Colon (tissue), 2 donors: ENCODE results near the gene STK16.

Source experiments
- FAIRE-seq: peaks from 2 replicates; lab custom pipeline; 2012; peaks lifted over from hg19 to GRCh38; lab: Jason Lieb, UNC
- donor health status: control.
- donor health status: control.

Gene STK16

GRCh38 chr2:219289195-219289536, 43.9 kb downstream of the STK16 start:
- no peak for FAIRE-seq

DNA sequence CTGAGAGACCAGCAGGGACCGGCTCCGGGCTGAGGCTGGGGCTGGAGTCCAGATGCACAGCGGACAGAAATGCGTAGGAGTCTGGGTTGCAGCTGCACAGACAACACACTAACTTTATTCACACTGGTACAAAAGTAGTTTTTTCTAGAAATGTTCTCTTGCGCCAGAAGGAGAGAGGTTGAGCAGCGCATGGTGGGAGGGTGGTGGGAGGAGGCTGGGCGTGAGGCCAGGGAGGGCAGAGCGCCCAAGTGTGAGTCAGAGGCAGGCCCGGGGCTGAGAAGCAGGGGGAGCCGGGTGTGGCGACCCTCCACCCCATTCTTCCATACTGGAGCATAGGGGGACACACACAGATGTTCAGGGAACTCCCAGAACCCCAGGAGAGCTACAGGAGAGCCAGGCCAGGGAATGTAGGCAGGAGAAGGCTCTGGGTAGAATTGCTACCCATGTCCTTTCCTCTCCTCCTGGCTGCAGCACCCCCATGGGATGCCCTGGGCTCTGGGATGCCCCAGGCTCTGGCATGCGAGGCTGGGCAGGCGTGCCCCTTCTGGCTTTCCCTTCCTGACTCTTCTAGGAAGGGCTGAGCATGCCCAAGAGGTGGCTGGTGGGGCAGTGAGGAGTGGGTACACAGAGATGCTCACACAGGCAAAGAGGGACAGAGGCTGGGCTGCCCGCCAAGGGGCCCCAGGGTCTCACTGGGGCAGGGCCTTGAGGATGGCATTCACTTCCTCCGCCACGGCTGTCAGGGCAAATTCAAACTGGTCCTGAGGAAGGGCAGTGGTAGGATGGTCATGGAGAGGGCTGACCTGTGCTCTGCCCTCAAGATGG, 44.5 kb downstream of the STK16 start:
- FAIRE-seq, result no peak

GRCh38 chr2:219290381-219291171, 45.3 kb downstream of the STK16 start:
- no peak for FAIRE-seq

GRCh38 chr2:219291394-219291793, 46.1 kb downstream of the STK16 start:
- no peak for FAIRE-seq

DNA sequence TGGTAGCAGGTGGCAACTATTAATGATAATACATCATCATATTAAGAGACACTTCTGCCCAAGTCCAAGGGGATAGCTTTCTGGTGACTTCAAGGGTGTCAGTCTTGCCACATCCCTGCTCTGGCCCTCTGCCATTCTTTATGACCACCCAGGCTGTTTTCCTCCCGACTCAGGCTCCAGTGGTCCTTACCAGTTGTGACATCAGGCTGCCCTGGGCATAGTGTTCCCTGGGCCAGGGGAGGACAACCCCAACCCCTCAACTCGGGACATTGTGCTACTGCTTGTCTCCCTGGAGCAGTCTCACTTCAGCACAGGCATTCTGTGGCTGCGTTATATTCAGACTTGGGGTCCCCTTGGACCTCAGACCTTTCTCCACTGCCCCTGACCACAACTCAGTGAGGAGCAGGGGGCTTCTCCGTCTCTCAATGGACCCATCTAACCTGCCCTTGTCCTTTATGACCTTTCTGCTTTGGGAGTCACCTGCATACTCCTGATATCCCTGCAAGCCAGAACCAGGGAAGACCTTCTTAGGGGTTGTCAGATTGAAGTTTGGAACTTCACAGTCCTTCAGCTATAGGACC, 46.7 kb downstream of the STK16 start:
- FAIRE-seq, result no peak

- FAIRE-seq, result no peak
Measured at GRCh38 chr2:219292616-219293015, 47.3 kb downstream of the STK16 start.

DNA sequence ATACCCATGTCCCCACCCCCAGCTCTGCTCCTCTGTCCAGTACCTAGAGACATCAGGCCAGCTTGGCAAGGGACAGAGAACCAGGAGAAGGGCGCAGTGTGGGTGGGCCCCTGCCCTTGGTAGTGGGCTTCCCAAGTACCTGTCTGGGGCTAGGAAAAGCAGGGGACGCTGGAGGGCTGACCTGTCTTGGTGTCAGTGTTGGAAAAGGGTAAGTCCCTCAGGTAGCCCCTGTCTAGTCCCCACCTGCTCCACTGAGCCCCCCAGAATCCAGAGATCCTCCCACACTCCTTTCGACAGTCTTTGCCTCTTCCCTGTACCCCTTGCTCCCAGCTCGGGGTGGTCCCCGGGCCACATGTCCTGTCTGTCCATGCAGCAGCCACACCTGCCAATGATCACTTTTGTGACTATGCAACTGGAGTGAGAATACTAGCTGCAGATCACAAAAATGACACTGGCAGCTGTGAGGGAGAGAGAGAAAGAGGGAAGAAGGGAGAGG, 48.5 kb downstream of the STK16 start:
- no peak for FAIRE-seq

- FAIRE-seq, result no peak
Measured at GRCh38 chr2:219294356-219295351, 49.4 kb downstream of the STK16 start.

DNA sequence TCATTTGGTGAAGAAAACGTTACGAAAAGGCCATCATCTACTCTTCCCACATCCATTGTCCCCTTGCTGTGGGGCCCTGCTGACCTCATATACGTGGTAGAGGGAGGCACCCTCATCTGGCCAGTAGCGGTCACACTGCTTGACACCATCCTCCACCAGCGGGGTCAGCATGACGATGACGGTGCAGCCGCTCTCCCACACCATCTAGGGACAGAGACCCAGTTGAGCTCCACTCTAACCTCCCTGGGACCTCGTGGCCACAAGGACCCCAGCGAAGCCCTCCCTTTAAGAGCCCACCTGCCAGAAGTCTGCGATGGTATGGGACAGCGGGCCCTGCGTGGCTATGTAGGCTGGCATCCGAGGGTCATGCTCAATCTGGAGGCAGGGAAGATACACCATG, 50.9 kb downstream of the STK16 start:
- FAIRE-seq, result no peak

- FAIRE-seq, result no peak
Measured at GRCh38 chr2:219296631-219297391, 51.5 kb downstream of the STK16 start.

DNA sequence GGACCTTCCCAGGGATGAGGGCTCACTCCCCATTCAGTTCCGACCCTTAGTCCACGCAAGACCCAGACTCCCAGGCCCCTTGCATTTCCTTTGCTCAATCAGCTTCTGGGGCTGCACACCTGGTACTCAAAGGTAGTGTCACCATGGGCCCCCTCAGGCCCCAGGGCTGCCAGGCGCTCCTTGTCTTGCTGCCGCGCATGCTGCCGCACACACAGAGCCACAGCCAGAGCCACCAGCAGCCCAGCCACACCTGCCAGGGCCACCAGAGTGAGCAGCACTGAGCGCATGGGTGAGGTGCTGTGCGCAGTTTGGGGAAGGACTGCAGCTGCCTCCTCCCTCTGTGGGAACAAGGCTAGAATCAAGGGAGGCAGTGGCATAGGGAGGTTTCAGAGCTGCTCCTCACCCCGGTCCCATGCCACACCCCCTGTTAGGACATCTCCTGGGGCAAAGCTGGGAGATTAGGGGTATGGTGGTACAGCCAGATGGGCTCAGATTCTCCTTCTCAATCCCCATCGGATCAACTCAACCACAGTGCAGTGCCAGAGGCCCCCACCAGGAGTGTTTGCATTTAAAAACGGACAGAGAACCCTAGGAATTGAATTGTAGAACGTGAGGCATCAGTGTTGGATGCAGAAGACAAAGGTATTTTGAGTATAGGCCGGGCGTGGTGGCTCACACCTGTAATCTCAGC, 52.6 kb downstream of the STK16 start:
- no peak for FAIRE-seq

DNA sequence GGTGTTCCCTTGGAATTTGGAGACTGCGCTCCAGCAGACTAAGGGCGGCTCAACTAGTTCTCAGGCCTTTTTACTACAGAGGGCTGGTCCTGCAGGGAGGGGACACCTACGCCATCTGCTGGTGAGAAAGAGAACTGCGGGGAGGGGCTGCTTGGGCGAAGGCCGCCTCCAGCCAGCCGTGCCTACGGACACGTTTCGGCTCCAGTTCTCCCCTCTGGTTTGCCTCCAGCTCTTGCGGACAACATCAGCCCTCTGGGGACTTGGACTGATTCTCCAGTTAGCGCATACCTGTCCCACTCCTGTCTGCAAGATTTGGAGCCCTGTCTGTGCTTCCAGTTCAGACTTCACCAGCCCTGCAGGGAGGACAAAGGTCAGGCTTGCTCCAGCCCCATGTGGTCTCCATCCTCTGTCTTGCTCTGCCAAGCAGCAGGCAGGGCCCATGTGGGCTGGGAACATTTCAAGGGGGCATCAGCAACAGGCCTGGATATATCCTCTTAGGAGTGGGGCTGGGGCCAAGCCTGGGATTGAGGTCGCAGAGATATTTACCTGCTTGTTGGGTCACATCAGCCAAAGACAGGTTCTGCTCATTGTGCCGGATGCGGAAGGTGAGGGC, 53.6 kb downstream of the STK16 start:
- peak; percentile 14 for FAIRE-seq

DNA sequence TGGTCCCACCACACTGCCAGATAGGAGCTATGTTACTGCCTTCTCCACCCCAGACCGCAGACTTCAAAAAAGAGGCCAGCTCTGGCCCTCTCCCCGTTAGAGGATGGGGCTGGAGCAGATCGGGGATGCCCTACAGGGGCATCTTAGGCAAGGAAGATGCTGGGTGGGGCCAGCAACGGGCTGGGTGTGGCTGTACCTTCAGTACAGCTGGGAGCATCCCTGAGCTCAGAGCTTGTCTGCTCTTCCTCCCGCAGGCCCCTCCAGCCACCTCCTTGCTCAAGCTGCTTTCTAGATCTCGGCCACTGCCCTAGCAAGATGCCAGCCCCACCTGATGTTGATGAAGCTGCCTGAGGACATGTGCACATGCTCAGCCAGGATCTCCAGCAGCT, 54.1 kb downstream of the STK16 start:
- FAIRE-seq, result no peak
